ENCODE results near the gene GRM1.

GRM1 gene

DNA sequence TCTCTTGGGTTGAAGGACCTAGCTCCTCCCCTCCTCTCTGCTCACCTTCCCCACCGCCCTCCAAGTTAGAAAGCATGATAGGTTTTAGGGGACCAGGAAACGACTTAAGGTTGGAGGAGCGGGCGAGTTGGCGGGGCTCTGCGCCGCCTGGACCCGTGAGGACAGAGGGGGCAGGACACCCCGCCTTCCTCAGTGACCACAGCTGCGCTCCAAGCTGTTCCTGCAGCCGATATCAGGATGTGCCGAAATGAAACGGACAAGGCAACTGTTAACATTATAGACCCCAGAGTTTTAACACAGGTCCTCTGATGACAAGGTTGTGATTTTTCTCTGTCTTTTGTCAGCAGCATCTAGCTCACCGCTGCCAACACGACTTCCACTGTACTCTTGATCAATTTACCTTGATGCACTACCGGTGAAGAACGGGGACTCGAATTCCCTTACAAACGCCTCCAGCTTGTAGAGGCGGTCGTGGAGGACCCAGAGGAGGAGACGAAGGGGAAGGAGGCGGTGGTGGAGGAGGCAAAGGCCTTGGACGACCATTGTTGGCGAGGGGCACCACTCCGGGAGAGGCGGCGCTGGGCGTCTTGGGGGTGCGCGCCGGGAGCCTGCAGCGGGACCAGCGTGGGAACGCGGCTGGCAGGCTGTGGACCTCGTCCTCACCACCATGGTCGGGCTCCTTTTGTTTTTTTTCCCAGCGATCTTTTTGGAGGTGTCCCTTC lies at the start of gene GRM1:
TSS of gene GRM1 (plus strand) at position 212 of the 722 bp plus-strand sequence. CDS start at position 668, 456 bp downstream.
- no peak for ATAC-seq
- TF ChIP-seq ESRRG (CRISPR knock-in tag; IDR thresholded peaks at IDR 0.05) (no peak), ISL1 (CRISPR knock-in tag; IDR thresholded peaks at IDR 0.05) (no peak), ZNF565 (CRISPR knock-in tag; conservative IDR thresholded peaks at IDR 0.05; ENCODE audit: low read depth) (no peak), BACH2 (CRISPR knock-in tag; IDR thresholded peaks at IDR 0.05; ENCODE audit: borderline replicate concordance) (no peak), ZC3H10 (CRISPR knock-in tag; IDR thresholded peaks at IDR 0.05) (no peak), CSRNP3 (CRISPR knock-in tag; IDR thresholded peaks at IDR 0.05) (no peak), PPARA (CRISPR knock-in tag; IDR thresholded peaks at IDR 0.05; ENCODE audit: borderline replicate concordance) (no peak)

- no peak for TF ChIP-seq OSR1 (CRISPR knock-in tag; IDR thresholded peaks at IDR 0.05)
- TF ChIP-seq CREB5 (CRISPR knock-in tag; IDR thresholded peaks at IDR 0.05; ENCODE audit: low read depth): no peak
- TF ChIP-seq TCF4 (CRISPR knock-in tag; IDR thresholded peaks at IDR 0.05; ENCODE audit: borderline replicate concordance): no peak
- TF ChIP-seq ZNF8 (CRISPR knock-in tag; IDR thresholded peaks at IDR 0.05): no peak
- no peak for TF ChIP-seq ISL1 (CRISPR knock-in tag; IDR thresholded peaks at IDR 0.05)
- TF ChIP-seq ESRRG (CRISPR knock-in tag; IDR thresholded peaks at IDR 0.05): no peak
- TF ChIP-seq POU6F1 (CRISPR knock-in tag; IDR thresholded peaks at IDR 0.05; ENCODE audit: borderline replicate concordance, low read depth): no peak
- TF ChIP-seq CSRNP3 (CRISPR knock-in tag; IDR thresholded peaks at IDR 0.05): no peak
- TF ChIP-seq TOX (CRISPR knock-in tag; IDR thresholded peaks at IDR 0.05; ENCODE audit: borderline replicate concordance): no peak
- TF ChIP-seq ZC3H10 (CRISPR knock-in tag; IDR thresholded peaks at IDR 0.05): no peak
Observed at GRCh38 chr6:146009338-146009737, 19.5 kb upstream of the GRM1 start.

DNA sequence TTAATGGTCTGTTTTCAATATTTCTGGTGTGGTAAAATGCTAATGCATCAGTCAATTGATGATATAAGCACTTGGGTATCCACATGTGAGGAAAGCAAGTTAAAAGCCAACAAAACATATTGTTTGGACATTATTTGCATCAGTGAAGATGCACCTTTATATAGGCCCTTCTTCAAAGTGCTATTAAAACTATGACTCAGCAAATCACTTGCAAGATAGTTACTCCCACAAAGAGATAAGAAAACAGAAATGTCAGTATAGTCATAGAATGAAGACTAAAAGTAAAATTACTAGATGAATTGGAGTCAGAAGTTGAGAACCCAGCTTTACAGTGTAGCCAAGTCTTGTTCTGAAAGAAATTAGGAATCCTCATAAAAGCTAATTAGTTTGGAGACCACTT lies 14.6 kb upstream of the GRM1 start:
- no peak for ATAC-seq
- TF ChIP-seq RARB (CRISPR knock-in tag; IDR thresholded peaks at IDR 0.05) (no peak), CSDC2 (CRISPR knock-in tag; IDR thresholded peaks at IDR 0.05) (no peak), CSRNP3 (CRISPR knock-in tag; IDR thresholded peaks at IDR 0.05) (no peak), SNAI2 (CRISPR knock-in tag; IDR thresholded peaks at IDR 0.05) (no peak), TSHZ2 (CRISPR knock-in tag; IDR thresholded peaks at IDR 0.05) (no peak), PATZ1 (CRISPR knock-in tag; IDR thresholded peaks at IDR 0.05; ENCODE audit: borderline replicate concordance) (no peak), ZFP30 (CRISPR knock-in tag; IDR thresholded peaks at IDR 0.05) (no peak), ZC3H10 (CRISPR knock-in tag; IDR thresholded peaks at IDR 0.05) (no peak), GLIS3 (CRISPR knock-in tag; IDR thresholded peaks at IDR 0.05) (no peak), POU6F1 (CRISPR knock-in tag; IDR thresholded peaks at IDR 0.05; ENCODE audit: borderline replicate concordance, low read depth) (no peak), ZFP3 (CRISPR knock-in tag; IDR thresholded peaks at IDR 0.05) (no peak), CREB5 (CRISPR knock-in tag; IDR thresholded peaks at IDR 0.05; ENCODE audit: low read depth) (no peak), TCF4 (CRISPR knock-in tag; IDR thresholded peaks at IDR 0.05; ENCODE audit: borderline replicate concordance) (no peak)

More at GRCh38 chr6:146009338-146009737, 19.5 kb upstream of the GRM1 start:
- ATAC-seq: no peak

All from SK-N-SH treated with all-trans-retinoic acid at 6 μM for 48 hours (cell line).